Activated T-helper 1 cell treated with Interleukin-2 at 50 U/mL for 16 hours (primary cell): ENCODE data around the gene ATP1A3.

Experiments
- DNase-seq: peaks from one replicate; pipeline ENCODE4 v3.0.0-alpha.2; 2020; ENCODE audit warnings: low read depth

Gene ATP1A3

DNA sequence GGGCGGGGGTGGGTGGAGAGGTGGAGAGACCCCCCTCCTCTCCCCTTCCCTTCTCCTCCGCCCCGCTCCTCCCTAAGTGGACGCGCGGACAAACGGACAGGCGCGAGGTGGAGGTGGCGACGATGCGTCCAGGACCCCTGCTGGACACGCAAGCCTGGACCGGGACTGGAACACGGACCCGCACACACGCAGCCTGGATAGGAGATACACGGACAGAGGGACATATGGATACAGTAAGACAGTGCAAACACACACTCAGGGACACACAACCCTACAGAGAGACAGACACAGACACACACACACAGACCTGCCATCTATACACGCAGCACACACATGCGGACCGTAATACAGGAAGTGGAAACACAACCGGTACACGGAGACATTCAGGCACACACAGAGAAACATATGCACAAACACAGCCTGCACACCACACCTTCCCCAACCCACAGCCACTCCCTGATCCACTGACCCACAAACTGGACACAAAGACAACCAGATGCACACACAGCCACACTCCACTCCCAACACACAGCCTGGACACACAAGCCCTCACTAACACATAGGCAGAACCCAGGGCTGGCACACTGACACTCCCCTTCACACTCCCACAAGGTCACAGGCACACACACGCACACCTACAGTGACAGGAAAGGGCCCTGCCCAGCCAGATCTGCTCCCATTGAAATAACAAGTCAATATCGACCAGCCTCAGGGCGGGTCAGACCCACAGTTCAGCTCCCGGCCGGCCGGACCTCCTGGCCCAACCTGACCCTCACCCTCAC, 65.1 kb downstream of the ATP1A3 start:
- DNase-seq = no peak

DNA sequence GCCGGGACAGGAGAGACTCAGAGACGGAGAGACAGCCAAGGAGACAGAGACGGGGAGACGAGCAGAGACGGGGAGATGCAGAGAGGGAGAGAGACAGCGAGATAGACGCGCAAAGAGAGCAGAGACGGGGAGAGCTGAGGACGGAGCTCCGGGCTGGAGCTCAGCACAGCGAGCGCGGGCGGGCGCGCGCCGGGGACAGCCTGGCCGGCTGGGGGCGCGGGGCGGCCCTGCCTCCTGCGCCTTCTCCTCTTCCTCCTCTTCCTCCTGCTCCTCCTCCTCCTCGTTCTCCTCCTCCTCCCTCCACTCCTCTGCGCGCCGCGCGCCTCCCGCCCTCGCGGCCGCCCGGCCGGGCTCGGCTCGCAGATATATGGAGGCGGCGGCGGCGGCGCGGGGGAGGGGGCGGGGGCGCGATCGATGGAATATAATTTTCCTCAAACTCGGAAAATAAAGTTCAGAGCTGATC, 65.8 kb downstream of the ATP1A3 start, which contains the start of gene ERFL:
ERFL (minus strand) TSS at position 229 of the 463 bp plus-strand sequence. CDS start 15,530 bp downstream, outside the sequence.
- DNase-seq = no peak

DNA sequence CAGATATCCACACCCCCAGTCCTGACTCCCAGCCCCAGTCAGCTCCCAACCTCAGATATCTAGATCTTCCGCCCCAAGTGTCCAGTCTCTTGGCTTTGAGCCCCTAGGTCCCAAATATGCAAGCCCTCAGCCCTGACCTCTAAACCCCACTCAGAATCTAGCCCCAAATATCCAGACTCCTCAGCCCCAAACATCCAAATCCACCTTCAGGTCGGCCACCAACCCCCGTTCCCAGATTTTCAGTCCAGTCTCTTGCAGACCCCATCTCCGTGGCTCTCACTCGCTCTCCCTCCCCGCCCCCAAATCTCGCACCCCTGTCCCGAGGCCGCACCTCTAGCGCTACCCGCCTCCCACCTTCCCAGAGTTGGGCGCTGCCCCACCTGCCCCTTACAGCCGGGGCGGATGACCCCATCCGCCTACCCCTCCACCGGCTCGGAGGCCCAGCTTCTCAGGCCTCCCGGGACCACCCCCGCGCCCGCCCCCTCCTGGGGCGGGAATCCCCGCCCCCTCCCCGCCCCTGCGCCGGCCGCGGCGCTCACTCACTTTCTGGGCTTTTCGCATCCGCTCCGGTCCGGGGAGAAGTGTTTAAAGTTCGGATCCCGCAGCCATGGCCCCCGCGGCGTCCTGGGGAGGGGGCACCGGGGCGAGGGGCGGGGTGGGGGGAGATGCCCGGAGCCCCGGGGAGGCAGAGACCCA, 66.4 kb downstream of the ATP1A3 start:
- DNase-seq = no peak

DNA sequence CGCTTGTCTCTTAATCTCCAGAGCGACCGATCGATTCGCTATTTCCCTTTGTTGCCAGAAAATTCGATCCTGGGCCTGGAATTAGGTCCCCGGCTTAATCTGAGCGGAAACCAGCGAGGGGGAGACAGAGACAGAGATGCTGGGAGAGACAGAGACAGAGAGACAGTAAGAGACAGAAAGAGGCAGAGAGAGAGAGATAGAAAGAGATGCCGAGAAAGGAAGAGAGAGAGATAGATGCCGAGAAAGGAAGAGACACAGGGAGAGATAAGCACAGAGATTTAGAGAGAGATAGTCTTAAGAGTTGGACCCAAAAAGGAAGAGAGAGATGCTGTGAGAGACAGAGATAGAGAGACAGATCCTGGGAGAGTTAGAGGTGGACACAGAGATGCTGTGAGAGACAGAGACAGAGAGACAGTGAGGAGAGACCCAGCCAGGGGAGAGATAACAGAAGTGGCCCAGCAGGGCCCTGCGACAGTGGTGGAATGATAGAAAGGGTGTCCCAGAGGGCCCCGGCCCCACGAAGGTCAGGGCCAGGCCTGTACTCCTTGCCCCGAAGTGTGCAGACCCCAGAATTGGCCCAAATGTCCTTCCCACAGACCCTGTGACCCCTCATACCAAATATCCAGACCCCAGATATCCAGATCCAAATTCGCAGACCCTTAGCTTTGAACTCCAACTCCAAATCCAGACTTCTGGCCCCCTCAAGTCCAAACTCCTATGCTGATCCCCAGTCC, 67.1 kb downstream of the ATP1A3 start:
- no peak for DNase-seq

DNA sequence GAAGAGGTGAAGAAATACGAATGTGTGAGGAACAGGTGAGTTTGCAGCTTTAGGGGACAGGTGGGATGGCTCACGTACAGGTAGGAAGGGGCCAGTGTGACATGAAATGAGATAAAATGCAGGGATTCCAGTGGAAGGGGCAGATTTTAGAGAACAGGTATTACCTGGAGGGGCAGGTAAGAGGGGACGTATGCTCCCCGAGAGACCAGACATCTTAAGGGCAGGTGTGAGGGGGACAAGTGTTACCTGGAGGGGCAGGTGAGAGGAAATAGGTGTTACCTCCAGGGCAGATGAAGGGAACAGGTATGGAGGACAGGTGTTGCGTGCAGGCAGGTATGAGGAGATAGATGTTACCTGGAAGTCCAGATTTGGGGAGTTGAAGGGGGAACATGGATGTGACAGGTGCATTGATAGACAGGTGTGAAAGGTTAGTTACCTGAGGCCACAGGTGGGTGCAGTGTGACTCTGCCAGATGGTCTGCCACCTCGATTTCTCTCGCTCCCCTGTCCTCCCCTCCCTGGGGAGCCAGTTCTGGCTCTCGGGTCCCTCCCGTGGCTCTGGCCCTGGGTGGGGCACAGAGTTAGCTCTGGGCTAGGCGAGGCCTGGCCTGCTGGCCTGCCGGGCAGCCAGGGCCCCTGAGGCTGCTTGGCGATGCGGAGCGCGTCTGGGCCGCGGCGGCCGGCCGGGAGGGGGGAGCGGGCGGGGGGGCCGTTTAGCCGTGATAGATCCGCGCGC, 67.8 kb downstream of the ATP1A3 start:
- DNase-seq = no peak

DNA sequence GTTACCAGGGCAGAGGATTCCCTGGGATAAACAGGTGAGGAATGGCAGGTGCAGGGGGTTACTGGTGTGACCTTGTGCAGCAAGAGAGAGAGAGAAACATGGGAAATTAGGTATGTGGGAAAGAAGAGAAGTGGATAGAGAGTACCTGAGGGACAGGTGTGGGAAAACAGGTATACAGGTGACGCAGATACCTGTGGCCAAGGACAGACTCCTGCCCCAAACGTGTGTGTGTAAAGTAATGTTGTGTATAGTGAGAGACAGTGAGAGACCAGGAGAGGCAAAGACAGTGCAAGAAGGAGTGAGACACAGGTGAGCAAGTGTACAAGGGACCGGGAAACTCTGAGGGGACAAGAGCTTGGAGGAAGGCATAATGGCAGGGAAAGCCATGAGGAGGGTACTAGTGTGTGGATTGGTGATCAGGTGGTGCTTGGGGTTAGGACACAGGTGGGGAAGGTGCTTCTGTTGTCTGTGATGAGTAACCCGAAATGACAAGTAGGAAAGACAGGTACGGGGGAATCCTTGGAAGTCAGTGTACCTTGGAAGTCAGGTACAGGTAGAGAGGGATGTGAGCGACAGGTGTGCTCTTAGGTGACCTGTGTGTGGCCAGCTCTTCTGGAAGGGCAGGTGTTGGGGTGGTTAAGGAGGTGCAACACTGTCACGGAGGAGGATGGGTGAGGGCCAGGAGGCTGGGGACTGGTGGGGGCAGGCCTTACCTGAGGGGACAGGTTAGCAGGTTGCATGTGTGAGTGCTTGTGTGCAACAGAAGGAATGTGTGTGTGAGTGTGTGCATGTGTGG, 68.6 kb downstream of the ATP1A3 start:
- no peak for DNase-seq

DNA sequence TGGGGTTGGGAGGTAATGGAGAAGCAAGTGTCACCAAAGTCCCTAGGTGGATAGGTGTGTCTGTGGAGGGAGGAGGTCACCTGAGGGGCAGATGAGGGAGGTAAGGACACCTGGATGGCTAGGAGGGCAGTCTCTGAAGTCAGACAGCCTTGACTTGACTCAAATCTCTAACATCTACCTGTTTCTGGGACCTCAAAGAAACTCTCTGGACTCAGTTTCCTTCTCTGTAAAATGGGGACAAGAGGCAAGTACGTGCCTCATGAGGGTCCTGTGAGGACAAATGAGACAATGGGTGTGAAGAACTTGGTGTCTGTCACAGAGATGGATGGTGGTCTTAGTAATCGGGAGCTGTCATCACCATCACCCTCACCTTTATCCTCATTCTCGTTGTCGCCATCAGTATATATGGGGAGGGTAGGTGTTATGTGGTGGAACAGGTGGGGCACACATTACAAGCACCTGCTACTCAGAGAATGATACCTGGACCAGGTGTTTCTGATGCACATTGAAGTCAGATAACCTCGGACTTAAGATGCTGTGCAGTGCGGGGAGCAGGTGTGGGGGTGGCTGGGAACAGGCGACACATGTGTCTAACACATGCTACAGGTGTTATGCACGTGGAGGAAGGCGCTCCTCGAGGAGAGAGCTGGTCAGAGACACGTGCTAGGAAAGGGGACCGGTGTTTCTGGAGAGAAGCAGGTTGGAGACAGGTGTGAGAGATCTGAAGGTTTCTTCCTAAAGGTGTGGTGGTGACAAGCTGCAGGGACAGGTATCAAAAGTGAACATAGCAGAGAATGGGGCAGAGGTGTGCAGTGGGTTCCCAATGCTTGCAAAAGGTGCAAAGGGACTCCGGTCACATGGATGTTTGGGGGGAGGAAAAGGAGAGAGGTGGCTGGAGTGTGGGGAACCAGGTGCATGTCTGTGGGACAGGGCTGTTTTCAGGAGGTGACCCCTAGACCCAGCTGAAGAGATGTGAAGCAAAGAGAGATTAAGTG, 69.6 kb downstream of the ATP1A3 start:
- no peak for DNase-seq

DNA sequence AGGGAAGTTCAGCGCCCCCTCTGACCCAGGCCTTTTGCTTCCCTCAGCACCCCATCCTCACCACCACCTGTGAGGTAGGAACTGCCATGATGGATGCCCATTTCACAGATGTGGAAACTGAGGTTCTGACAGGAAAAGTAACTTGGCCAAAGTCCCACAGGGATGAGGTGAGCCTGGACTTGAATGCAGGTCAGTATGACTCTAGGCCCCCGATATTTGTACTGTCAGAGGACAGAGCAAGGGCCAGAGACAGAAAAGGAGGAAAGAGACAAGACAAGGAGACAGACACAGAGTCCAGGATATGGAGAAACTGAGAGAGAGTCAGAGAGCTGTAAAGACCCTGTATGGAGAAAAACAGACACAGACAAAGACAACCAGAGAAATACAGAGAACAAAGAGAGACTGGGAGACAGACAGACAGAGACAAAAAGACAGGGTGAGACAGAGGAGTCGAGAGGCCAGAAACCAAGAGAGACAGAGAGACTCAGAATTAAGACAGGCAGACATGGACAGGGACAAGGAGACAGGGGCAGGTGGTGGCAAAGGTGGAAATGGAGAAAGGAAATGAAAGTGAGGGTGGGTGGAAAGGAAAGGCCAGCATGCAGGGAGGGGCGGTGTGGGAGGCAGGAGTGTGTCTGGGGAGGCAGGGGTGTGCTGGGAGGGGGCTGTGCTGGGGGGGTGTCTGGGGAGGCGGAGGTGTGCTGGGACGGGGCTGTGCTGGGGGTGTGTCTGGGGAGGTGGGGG, 70.8 kb downstream of the ATP1A3 start:
- no peak for DNase-seq

DNA sequence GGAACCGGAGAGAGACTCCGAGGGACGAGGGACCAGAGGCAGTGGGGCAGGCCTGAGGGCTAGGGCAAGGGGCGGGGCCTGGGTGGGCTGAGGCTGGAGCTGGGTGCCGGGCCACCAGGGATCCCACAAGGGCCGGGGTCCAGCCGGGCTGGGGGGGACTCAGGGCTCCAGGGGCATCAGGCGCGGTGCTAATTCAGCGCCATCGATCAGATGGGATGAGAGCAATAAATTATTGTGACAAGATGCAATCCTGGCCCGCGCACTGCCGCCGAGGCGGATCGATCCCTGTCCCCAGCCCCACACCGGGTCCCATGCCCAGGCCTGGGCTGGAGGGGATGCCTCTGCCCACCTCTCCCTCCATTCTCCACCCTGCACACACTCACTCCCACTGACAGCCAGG, 71.4 kb downstream of the ATP1A3 start:
- no peak for DNase-seq

DNA sequence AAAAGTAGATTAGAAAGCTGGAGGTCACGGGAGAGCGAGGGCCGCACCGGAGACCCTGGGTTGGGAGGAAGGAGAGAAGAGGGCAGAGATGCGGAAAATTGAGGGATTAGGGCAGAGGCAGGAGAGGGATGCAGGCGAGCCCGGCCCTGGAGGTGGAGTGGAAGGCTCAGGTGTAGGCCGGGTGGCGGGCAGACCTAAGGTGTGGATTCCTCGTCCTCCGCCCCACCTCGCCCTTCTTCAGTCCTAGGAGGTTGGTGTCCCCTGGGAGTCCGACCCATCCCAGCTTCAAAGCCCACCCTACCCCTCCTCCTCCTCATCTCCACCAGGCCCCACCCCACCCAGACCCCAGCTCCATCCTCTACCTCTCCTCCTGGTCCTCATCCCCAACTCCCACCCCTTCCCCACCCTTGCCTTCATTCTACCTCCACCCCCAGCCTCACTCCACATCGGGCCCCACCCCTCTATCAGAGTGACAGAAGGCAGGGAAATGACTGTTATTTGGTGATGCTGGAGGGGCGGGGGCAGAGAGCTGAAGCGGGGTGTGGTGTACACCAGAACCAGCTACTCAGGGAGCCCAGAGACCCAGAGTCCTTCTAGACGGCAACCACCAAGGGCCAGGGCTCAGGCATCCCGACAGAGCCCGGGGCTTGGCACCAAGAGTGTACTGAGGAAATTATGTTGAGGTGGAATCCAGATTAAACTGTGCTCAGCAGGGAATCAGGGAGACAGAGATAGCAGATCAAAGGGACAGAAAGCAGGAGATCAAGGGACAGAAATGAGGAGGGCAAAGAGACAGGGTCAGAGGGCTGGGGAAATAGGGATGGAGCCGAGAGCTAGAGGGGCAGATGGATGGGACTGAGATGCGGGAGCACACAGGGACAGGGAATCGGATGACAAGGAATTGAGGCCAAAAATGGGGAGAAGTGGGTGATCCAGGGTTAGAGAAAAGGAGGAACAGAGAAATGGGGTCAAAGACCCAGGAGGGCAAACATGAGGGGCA, 72.2 kb downstream of the ATP1A3 start:
- DNase-seq = no peak

DNA sequence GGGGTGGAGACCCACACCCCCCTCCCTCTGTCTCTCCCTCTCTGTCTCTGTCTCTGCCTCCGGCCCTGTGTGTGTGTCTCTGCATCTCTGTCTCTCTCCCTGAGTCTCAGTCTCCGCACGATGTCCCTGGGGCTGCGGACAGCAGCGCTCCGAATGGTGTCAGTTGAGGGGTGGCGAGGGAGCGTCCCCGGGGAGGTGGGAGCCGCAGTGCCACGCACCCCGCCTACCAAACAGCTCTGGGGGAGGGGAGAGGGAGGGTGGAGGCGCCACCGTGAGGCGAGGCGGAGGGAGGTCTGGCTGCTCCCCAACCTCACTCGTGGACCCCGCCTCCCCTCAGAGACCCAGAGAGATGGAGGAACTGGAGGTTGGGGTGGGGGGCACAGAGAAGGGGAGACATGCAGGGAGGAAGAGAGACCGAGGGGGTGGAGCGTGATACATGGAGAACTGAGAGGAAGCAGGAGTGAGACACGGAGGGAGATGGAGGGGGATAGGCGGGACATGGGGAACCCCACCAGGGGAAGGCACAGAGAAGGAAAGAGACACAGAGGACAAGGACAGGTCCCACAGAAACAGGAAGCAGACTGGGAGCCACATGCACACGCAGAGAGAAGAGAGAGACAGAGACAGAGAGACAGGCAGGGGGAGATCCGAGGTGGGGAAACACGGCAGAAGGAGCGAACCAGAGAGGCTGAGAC, 73.0 kb downstream of the ATP1A3 start:
- DNase-seq = no peak

DNA sequence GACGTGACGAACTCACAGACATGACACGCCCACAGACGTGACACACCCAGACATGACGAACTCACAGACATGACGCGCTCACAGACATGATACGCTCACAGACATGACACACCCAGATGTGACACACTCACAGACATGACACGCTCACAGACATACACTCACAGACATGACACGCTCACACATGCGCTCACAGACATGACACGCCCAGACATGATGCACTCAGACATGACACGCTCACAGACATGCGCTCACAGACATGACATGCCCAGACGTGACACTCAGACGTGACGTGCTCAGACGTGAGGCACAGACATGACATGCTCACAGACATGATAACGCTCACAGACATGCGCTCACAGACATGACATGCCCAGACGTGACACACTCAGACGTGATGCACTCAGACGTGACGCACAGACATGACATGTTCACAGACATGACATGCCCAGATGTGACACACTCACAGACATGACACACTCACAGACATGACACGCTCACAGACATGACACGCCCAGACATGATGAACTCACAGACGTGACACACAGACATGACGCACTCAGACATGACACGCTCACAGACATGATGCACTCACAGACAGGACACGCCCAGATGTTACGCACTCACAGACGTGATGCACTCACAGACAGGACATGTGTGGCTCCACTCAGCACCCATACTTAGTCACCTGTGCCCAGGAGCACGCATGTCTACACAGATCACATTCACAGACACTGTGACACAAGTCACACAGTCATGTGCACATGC, 73.9 kb downstream of the ATP1A3 start:
- DNase-seq = no peak

DNA sequence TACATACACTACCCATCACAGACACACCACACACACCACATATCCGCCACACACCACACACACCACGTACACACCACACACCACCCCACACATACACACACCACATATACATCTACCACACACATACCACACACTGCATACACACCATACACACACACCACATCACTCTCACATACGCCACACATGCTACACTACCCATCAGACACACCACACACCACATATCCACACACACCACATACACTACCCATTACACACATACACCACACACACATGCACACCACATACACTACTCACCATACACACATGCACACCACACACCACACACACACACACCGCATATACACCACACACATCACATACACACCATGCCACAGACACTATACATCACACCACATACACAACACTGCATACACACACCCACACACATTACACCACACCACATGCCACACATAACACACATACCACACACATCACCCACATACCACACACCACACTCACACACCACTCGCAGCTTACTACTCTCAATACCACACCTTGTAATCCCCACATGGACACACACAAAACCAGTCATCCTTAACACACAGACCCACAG, 75.3 kb downstream of the ATP1A3 start:
- no peak for DNase-seq

DNA sequence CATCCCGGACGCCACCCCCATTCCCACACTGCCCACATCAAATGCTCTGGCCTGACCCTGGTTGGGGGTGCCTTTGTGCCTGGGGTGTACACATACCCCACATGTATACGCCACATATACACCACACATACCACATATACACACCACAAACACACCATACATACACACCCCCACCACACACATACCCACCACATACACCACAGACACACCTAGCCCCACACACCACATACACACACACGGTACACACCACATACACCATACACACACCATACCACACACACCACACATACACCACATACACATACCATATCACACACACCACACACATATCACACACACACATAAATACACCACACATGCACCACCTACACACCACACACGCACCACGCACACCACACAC, 75.9 kb downstream of the ATP1A3 start:
- DNase-seq = no peak

DNA sequence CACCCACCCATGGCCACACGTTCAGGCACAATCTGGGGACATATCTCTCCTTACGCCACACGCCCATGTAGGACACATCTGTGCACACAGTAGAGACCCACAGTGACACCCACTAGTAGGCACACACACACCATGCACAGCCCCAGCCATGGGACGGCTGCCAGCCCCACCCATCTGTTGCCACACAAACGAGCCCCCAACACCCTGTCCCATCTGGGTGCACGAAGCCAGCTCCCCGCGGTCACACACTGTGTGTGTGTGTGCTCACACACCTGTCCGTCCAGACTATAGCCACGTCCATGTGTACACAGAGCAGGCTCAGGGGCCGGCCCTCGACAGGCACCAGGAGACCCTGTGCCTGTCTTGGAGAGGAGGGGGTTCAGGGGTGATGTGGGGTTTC, 76.4 kb downstream of the ATP1A3 start:
- DNase-seq = no peak
